Osteocyte (in vitro differentiated cells): ENCODE data around the gene TEX30. TPM values are rescaled to one million over a fixed set of nuclear protein-coding genes. Genes with fewer than 3 reads are reported as not detected.

Source experiments
- DNase-seq: peaks from one replicate; pipeline ENCODE4 v3.0.0; 2021; ENCODE audit warnings: mixed read lengths; ENCODE audit not compliant: unreplicated experiment; ENCODE audit errors: extremely low spot score
- H3K27ac Mint-ChIP-seq: one replicate; pipeline ENCODE4 v1.8.0; 2021; ENCODE audit warnings: mild to moderate bottlenecking, mixed read lengths; ENCODE audit not compliant: unreplicated experiment
- H3K27me3 Mint-ChIP-seq: one replicate; pipeline ENCODE4 v1.8.0; 2021; ENCODE audit warnings: mixed read lengths; ENCODE audit not compliant: unreplicated experiment
- H3K36me3 Mint-ChIP-seq: one replicate; pipeline ENCODE4 v1.8.0; 2021; ENCODE audit warnings: mixed read lengths; ENCODE audit not compliant: unreplicated experiment
- H3K4me1 Mint-ChIP-seq: one replicate; pipeline ENCODE4 v1.8.0; 2021; ENCODE audit warnings: mixed read lengths; ENCODE audit not compliant: unreplicated experiment
- H3K4me3 Mint-ChIP-seq: one replicate; pipeline ENCODE4 v1.8.0; 2021; ENCODE audit warnings: mild to moderate bottlenecking, moderate library complexity, mixed read lengths; ENCODE audit not compliant: unreplicated experiment
- H3K9me3 Mint-ChIP-seq: one replicate; pipeline ENCODE4 v1.8.0; 2021; ENCODE audit warnings: mixed read lengths; ENCODE audit not compliant: unreplicated experiment
- CTCF ChIP-seq: fragments of 200-600 bp; sonication (generic); IDR thresholded peaks from 2 replicates; pipeline ENCODE4 v1.5.0; 2021; ENCODE audit warnings: antibody characterized with exemption, mild to moderate bottlenecking, moderate library complexity
- long read RNA-seq: library from polyadenylated mRNA; unstranded; transcript quantifications from one replicate; pipeline ENCODE4 v2.0.0, GENCODE V29; 2021
- total RNA-seq: library from RNA; stranded (reverse); gene quantifications from 2 replicates; pipeline ENCODE4 v1.2.1, GENCODE V29; 2021

The TEX30 gene
- total RNA-seq: 8.7 and 9.0 TPM in 2 replicates
- long read RNA-seq, transcript TEX30-206 (6 exons, 1,165 nt): major isoform, 32 of 44 reads
- long read RNA-seq, partial matches to known transcripts: 0 of 44 reads
- long read RNA-seq, other reads (novel, unspliced or antisense): 6 of 44 reads

DNA sequence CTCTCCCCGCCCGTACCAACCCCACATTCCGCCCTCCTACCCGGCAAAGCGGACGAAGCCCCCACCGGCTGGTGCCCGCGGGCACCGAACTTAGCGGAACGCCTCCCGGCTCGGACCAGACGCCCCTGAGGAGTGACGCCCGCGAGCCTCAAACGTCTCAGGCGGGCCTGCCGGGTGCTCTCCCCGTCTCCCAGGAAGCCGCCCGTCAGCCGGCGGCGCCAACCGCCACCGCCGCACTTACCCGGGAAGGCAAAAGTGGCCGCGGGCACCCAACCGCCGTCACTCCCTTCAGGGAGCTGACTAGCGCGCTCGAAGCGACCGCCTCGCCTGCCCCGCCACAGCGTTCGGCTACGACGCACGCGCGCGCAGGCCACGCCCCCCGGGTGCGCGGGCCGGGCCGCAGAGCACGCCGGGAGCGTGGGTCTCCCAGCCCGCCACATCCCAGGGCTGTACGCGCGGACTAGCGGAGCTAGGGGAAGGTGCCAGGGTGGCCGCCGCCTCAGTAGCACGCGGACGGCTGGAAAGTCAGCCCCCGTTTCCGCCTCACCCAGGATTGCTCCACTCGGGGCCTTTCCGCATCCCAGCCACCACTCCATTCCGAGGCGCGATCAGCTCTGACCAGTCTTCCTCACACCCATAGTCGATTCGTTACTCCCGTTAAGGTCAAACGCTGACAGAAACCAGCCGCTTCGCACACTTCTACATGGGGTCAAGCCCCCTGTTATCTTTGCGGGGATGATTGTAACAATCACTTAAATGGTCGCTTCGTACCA lies at the start of gene TEX30:
TSS of gene TEX30 (minus strand) at position 346 of the 773 bp plus-strand sequence. CDS start 3,760 bp downstream, outside the sequence.
- Mint-ChIP-seq H3K4me3 (peak within 1 kb of the TSS; percentile 88), H3K4me1 (peaks cover 37% of the 10 kb centered on the region), H3K27ac (peak within 1 kb of the TSS; percentile 88), H3K36me3 (no peaks in the 10 kb centered on the region), H3K27me3 (no peaks in the 10 kb centered on the region), H3K9me3 (no peaks in the 10 kb centered on the region)
- TF ChIP-seq CTCF: no peak
- DNase-seq: peak; percentile 95

DNA sequence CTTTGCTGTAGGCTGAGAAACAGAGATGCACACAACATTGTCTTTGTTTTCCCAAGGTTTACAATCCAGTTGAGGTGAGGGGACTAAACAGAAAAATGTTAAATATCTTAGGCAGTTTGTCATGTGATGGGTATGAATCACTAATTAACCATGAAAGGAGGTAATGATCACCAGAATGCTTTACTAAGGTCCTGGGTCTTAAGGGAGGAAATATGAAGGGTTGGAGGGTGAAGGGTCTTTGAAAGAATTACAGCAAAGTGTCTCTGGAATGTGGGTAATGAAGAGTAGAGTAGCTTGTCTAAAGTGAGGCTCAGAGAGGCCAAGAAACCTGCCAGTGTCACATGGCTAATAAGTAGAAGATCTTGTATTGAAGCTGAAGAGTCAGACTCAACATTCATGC lies 44.3 kb upstream of the TEX30 start:
- peaks cover 45% of the 10 kb centered on the region for H3K36me3 Mint-ChIP-seq
- H3K9me3 Mint-ChIP-seq: peaks cover under 1% of the 10 kb centered on the region
- no peaks in the 10 kb centered on the region for H3K27me3 Mint-ChIP-seq
- no peak overlapping the region for H3K27ac Mint-ChIP-seq
- no peak for DNase-seq
- H3K4me3 Mint-ChIP-seq: no peak overlapping the region
- H3K4me1 Mint-ChIP-seq: peaks cover 6% of the 10 kb centered on the region
- TF ChIP-seq CTCF: no peak

GRCh38 chr13:102817241-102817640 lies 43.7 kb upstream of the TEX30 start:
- peaks cover 8% of the 10 kb centered on the region for H3K4me1 Mint-ChIP-seq
- no peak for DNase-seq
- peaks cover 42% of the 10 kb centered on the region for H3K36me3 Mint-ChIP-seq
- H3K27ac Mint-ChIP-seq: no peak overlapping the region
- H3K27me3 Mint-ChIP-seq: no peaks in the 10 kb centered on the region
- H3K4me3 Mint-ChIP-seq: no peak overlapping the region
- no peaks in the 10 kb centered on the region for H3K9me3 Mint-ChIP-seq
- no peak for TF ChIP-seq CTCF

- peaks cover 3% of the 10 kb centered on the region for H3K9me3 Mint-ChIP-seq
- H3K27ac Mint-ChIP-seq: no peak overlapping the region
Observed at GRCh38 chr13:102816708-102817107, 43.1 kb upstream of the TEX30 start.

More at GRCh38 chr13:102816708-102817107, 43.1 kb upstream of the TEX30 start:
- DNase-seq: no peak
- peaks cover 42% of the 10 kb centered on the region for H3K36me3 Mint-ChIP-seq
- no peak for TF ChIP-seq CTCF
- no peaks in the 10 kb centered on the region for H3K27me3 Mint-ChIP-seq
- peaks cover 8% of the 10 kb centered on the region for H3K4me1 Mint-ChIP-seq
- H3K4me3 Mint-ChIP-seq: no peak overlapping the region
